HepG2 (cell line): ENCODE measurements around the gene E2F3. TPM values are rescaled to one million over a fixed set of nuclear protein-coding genes. Genes with fewer than 3 reads are reported as not detected.

ENCODE experiments used
- CBX5 ChIP-seq: sonication (generic); formaldehyde crosslinking; IDR thresholded peaks from 2 replicates; pipeline ENCODE4 v1.4.0; 2020; ENCODE audit warnings: missing genetic modification reagents, borderline replicate concordance
- CEBPG ChIP-seq: IDR thresholded peaks from 2 replicates; pipeline ENCODE4 v1.6.1; 2016
- CEBPZ ChIP-seq: IDR thresholded peaks from 2 replicates; pipeline ENCODE4 v1.6.1; 2012; ENCODE audit warnings: low read length, improper control_type of control experiment
- GPBP1L1 ChIP-seq: sonication (generic); formaldehyde crosslinking; IDR thresholded peaks from 2 replicates; pipeline ENCODE4 v1.5.0; 2020; ENCODE audit warnings: mild to moderate bottlenecking, missing genetic modification reagents
- GTF3A ChIP-seq: sonication (generic); formaldehyde crosslinking; conservative IDR thresholded peaks from 2 replicates; pipeline ENCODE4 v1.4.0; 2020; ENCODE audit warnings: mild to moderate bottlenecking, missing genetic modification reagents
- HNF4A ChIP-seq: sonication (generic); formaldehyde crosslinking; IDR thresholded peaks from 2 replicates; pipeline ENCODE4 v1.4.0; 2020; ENCODE audit warnings: missing genetic modification reagents
- KDM4B ChIP-seq: sonication (generic); formaldehyde crosslinking; IDR thresholded peaks from 2 replicates; pipeline ENCODE4 v1.4.0; 2020; ENCODE audit warnings: missing genetic modification reagents
- KLF9 ChIP-seq: IDR thresholded peaks from 2 replicates; pipeline ENCODE4 v1.6.1; 2016; ENCODE audit warnings: low read depth
- POGZ ChIP-seq: sonication (generic); formaldehyde crosslinking; IDR thresholded peaks from 2 replicates; pipeline ENCODE4 v1.4.0; 2020; ENCODE audit warnings: mild to moderate bottlenecking, missing genetic modification reagents
- ZBTB26 ChIP-seq: IDR thresholded peaks from 2 replicates; pipeline ENCODE4 v1.6.1; 2016; ENCODE audit warnings: missing compliant biosample characterization, missing genetic modification reagents, borderline replicate concordance
- ZBTB38 ChIP-seq: sonication (generic); formaldehyde crosslinking; IDR thresholded peaks from 2 replicates; pipeline ENCODE4 v1.5.1; 2020; ENCODE audit warnings: mild to moderate bottlenecking, missing genetic modification reagents
- ZBTB49 ChIP-seq: sonication (generic); formaldehyde crosslinking; IDR thresholded peaks from 2 replicates; pipeline ENCODE4 v1.4.0; 2020; ENCODE audit warnings: missing genetic modification reagents, borderline replicate concordance
- ZNF333 ChIP-seq: sonication (generic); formaldehyde crosslinking; IDR thresholded peaks from 2 replicates; pipeline ENCODE4 v1.4.0; 2020; ENCODE audit warnings: mild to moderate bottlenecking, missing genetic modification reagents, borderline replicate concordance
- ZNF460 ChIP-seq: sonication (generic); formaldehyde crosslinking; IDR thresholded peaks from 2 replicates; pipeline ENCODE4 v1.5.1; 2020; ENCODE audit warnings: missing genetic modification reagents, mild to moderate bottlenecking, borderline replicate concordance
- ZNF496 ChIP-seq: sonication (generic); formaldehyde crosslinking; IDR thresholded peaks from 2 replicates; pipeline ENCODE4 v1.8.1; 2023; ENCODE audit warnings: mild to moderate bottlenecking, moderate library complexity, missing genetic modification reagents; ENCODE audit not compliant: insufficient replicate concordance
- ZNF510 ChIP-seq: sonication (generic); formaldehyde crosslinking; IDR thresholded peaks from 2 replicates; pipeline ENCODE4 v1.4.0; 2020; ENCODE audit warnings: low read depth, mild to moderate bottlenecking, missing genetic modification reagents
- ZNF513 ChIP-seq: sonication (generic); formaldehyde crosslinking; conservative IDR thresholded peaks from 2 replicates; pipeline ENCODE4 v1.5.0; 2020; ENCODE audit warnings: missing genetic modification reagents
- ZNF740 ChIP-seq: sonication (generic); formaldehyde crosslinking; IDR thresholded peaks from 2 replicates; pipeline ENCODE4 v1.4.0; 2020; ENCODE audit warnings: missing genetic modification reagents
- ZNF879 ChIP-seq: sonication (generic); formaldehyde crosslinking; IDR thresholded peaks from 2 replicates; pipeline ENCODE4 v1.8.1; 2023; ENCODE audit warnings: missing genetic modification reagents
- polyA plus RNA-seq, 8 experiments: library from polyadenylated mRNA; depleted of rRNA in 3 of 8; stranded (reverse) in 7 of 8; unstranded in 1 of 8; fragments of >200 nt; fragmentation: Illumina TruSeq in 4 of 8; extraction: Trizol in 4 of 8; gene quantifications; 2 replicates each; pipeline versions ENCODE4 v1.2.1 to v1.2.3, GENCODE V29; 2011 to 2016; ENCODE audit warnings: low read depth in 4 of 8, missing spikeins in 1 of 8, mixed read lengths in 1 of 8; ENCODE audit not compliant: insufficient read depth in 1 of 8
- total RNA-seq, 5 experiments: library from RNA; depleted of rRNA; stranded (reverse); fragments of >200 nt; fragmentation: Illumina TruSeq; extraction: Trizol; gene quantifications; 2 replicates each; pipeline ENCODE4 v1.2.3, GENCODE V29; 2016; ENCODE audit warnings: low read depth in 1 of 5

Gene E2F3
- total and polyA plus RNA-seq, 2 of the 13 experiments (the other 11 are each of a cell fraction or from before 2014, with no cell fraction given): 8.5 to 12.7 TPM

GRCh38 chr6:20403070-20403765 lies 1.5 kb downstream of the E2F3 start (continued):
- TF ChIP-seq CEBPZ (no peak), ZBTB26 (CRISPR knock-in tag) (no peak; the same call in 1 of the 2 replicates), ZNF510 (CRISPR knock-in tag) (no peak), KLF9 (peak; percentile 81), POGZ (CRISPR knock-in tag) (peak; percentile 75), CBX5 (peak; percentile 38; the same call in 1 of the 2 replicates), ZNF513 (no peak; the same call in 1 of the 2 replicates), ZNF740 (CRISPR knock-in tag) (peak; percentile 56; the same call in 1 of the 2 replicates), KDM4B (no peak; the same call in 1 of the 2 replicates), HNF4A (no peak), CEBPG (CRISPR knock-in tag) (0 out of 2 replicates have a peak, but pooled peaks have one; percentile 22), GTF3A (CRISPR knock-in tag) (0 out of 2 replicates have a peak, but pooled peaks have one; percentile 21), ZBTB38 (no peak), ZNF333 (CRISPR knock-in tag) (0 out of 2 replicates have a peak, but pooled peaks have one; percentile 73), ZBTB49 (CRISPR knock-in tag) (no peak), ZNF496 (CRISPR knock-in tag) (no peak), ZNF460 (CRISPR knock-in tag) (no peak), GPBP1L1 (CRISPR knock-in tag) (no peak), ZNF879 (no peak)
